Upper lobe of left lung (tissue), 6 donors: ENCODE results near the gene SLC1A2. TPM values are rescaled to one million over a fixed set of nuclear protein-coding genes. Genes with fewer than 3 reads are reported as not detected.

ENCODE experiments used
- ATAC-seq, 2 donors: fragments of 200-7000 bp; cut with Tn5 transposase; one replicate each; pipeline ENCODE4 v1.9.1; 2022; ENCODE audit warnings: mild to moderate bottlenecking in 2 of 2, moderate library complexity in 2 of 2; ENCODE audit not compliant: low FRiP score in 2 of 2
- DNase-seq, 2 donors: peaks; one replicate each; pipeline ENCODE4 v3.0.0-alpha.2; 2019 to 2020
- H3K27ac ChIP-seq, 4 donors: fragments of 200-600 bp; sonication (generic); one replicate each; pipeline ENCODE4 v1.5.1; 2016 to 2019
- H3K27me3 ChIP-seq, 4 donors: fragments of 200-600 bp; sonication (generic); one replicate each; pipeline ENCODE4 v1.5.1; 2017 to 2019
- H3K36me3 ChIP-seq, 4 donors: fragments of 200-600 bp; sonication (generic); one replicate each; pipeline ENCODE4 v1.5.1; 2016 to 2019
- H3K4me1 ChIP-seq, 4 donors: fragments of 200-600 bp; sonication (generic); one replicate each; pipeline ENCODE4 v1.5.1; 2018 to 2019
- H3K4me3 ChIP-seq, 4 donors: fragments of 200-600 bp; sonication (generic); one replicate each; pipeline ENCODE4 v1.5.1; 2017 to 2019; ENCODE audit warnings: mild to moderate bottlenecking in 2 of 4, moderate library complexity in 1 of 4
- H3K9me3 ChIP-seq, 4 donors: fragments of 200-600 bp; sonication (generic); one replicate each; pipeline ENCODE4 v1.5.1; 2018 to 2019
- CTCF ChIP-seq, 6 experiments: fragments of 450-650 bp in 4 of 6; fragments of 200-600 bp in 2 of 6; sonication (generic) in 2 of 6; IDR thresholded peaks; one replicate each; pipeline ENCODE4 v1.5.1; 2016 to 2019; ENCODE audit warnings: antibody characterized with exemption in 6 of 6
- EP300 ChIP-seq, 4 donors: sonication (generic); formaldehyde crosslinking; IDR thresholded peaks; one replicate each; pipeline ENCODE4 v1.5.1; 2017; ENCODE audit warnings: antibody characterized with exemption in 4 of 4, control low read depth in 2 of 4
- POLR2A ChIP-seq, 4 donors: fragments of 450-650 bp; IDR thresholded peaks; one replicate each; pipeline ENCODE4 v1.5.1; 2016 to 2017; ENCODE audit warnings: antibody characterized with exemption in 4 of 4, mild to moderate bottlenecking in 2 of 4
- POLR2AphosphoS5 ChIP-seq, 2 donors: sonication (generic); formaldehyde crosslinking; IDR thresholded peaks; one replicate each; pipeline ENCODE4 v1.5.1; 2017; ENCODE audit warnings: antibody characterized with exemption in 2 of 2
- WGBS, 2 donors: methylation state at CpG; one replicate each; pipeline ENCODE4 v1.1.5; 2017 to 2018; 5-methylcytosine and 5-hydroxymethylcytosine counted together
- total RNA-seq, 6 donors: library from RNA; depleted of rRNA in 4 of 6; stranded (reverse); fragments of >200 nt in 4 of 6; gene quantifications; one replicate each; pipeline versions ENCODE4 v1.1.0 to v1.2.1, GENCODE V29; 2016 to 2021
- donor health status: DM: no; HTN: no; CAD: no; lungs with moderate emphysema.
- donor health status: DM: no; HTN: yes; CAD: no; lungs with severe emphysema.

SLC1A2 gene
- total RNA-seq, 6 donors from 2014 or later, result 1.5 to 3.1 (median 2.0) TPM

- no peak for TF ChIP-seq EP300 (IDR thresholded peaks at IDR 0.05)
- TF ChIP-seq POLR2A (IDR thresholded peaks at IDR 0.05), result no peak
- TF ChIP-seq CTCF (IDR thresholded peaks at IDR 0.05), result no peak
- no peak for TF ChIP-seq POLR2AphosphoS5 (IDR thresholded peaks at IDR 0.05)
- H3K4me3 ChIP-seq, result no peak overlapping the region
- H3K27ac ChIP-seq, result no peak overlapping the region
- no peaks in the 10 kb centered on the region for H3K9me3 ChIP-seq
- no peaks in the 10 kb centered on the region for H3K36me3 ChIP-seq
- H3K27me3 ChIP-seq, result no peaks in the 10 kb centered on the region
- WGBS, 2 donors, result 64 to 75% methylated on average over 7 of the region's 7 CpGs
- H3K4me1 ChIP-seq, result peaks cover 10 to 23% (median 15%) of the 10 kb centered on the region in 4 donors
- ATAC-seq (no peak), DNase-seq (no peak)
These were observed 59.3 kb downstream of the SLC1A2 start for GRCh38 chr11:35360055-35360530.

DNA sequence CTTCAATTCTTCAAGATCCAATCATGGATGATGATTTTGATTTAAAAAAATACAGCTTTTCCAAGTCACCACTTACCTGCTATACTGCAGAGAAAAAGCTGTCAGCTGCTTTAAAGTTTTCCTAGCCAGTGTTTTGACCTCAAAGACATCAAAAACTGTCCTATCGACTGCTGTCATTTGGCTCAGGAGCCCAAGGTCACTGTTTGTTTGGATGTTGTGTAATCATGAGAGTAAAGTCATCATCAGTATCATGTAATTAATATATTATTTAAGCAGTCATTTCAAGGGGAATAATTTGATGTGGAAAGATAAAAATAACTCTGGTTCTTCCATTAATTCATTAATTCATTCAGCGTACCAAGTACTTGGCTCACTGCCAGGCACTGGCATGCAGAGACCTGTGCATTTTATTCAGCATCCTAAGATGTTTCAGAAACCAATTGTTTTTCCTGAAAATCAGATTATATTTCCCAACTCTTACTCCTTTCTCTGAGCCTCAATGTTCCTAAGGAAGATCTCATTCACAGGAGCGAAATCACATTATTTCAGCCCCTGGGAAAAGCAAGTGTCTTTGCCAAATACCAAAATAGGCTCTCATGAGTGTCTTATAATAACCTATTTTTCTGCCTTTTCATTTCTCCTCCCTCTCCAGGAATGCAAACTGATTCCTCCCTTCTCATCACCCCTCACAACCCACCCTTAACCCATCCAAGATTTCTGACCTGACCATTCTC is 59.9 kb downstream of the SLC1A2 start:
- 52 to 65% methylated on average over 3 of the region's 3 CpGs for WGBS, 2 donors
- H3K4me3 ChIP-seq, result no peak overlapping the region
- peaks cover 10 to 19% (median 15%) of the 10 kb centered on the region in 4 donors for H3K4me1 ChIP-seq
- no peaks in the 10 kb centered on the region for H3K36me3 ChIP-seq
- ATAC-seq, result no peak
- no peaks in the 10 kb centered on the region for H3K9me3 ChIP-seq
- DNase-seq, result no peak
- no peaks in the 10 kb centered on the region for H3K27me3 ChIP-seq
- TF ChIP-seq CTCF (IDR thresholded peaks at IDR 0.05), result no peak
- no peak for TF ChIP-seq POLR2A (IDR thresholded peaks at IDR 0.05)
- TF ChIP-seq EP300 (IDR thresholded peaks at IDR 0.05), result no peak
- no peak for TF ChIP-seq POLR2AphosphoS5 (IDR thresholded peaks at IDR 0.05)
- no peak overlapping the region for H3K27ac ChIP-seq

DNA sequence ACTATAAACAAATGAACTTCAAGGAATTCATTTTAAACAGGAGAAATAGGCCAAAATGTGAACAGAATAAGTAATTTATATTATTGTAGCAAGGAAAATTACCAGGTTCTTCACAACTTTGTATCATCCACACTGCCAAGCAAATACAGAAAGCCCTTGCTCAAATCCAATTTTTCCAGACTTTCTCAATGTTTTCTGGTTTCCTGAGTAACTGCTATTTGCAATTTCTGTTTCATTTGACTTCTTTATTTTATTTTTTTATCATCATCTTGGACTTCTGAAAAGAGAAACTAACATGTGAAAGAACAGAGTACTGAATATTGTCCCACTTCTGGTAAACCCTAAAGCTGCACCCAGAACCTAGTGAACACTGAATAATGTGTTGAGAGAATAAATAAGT is 61.0 kb downstream of the SLC1A2 start:
- Histone ChIP-seq H3K27me3 (no peaks in the 10 kb centered on the region), H3K4me1 (peaks cover 4 to 9% (median 8%) of the 10 kb centered on the region in 4 donors), H3K4me3 (no peak overlapping the region), H3K27ac (no peak overlapping the region), H3K36me3 (no peaks in the 10 kb centered on the region), H3K9me3 (no peaks in the 10 kb centered on the region)
- DNase-seq (no peak), ATAC-seq (no peak)
- TF ChIP-seq POLR2AphosphoS5 (IDR thresholded peaks at IDR 0.05), result no peak
- no peak for TF ChIP-seq EP300 (IDR thresholded peaks at IDR 0.05)
- no peak for TF ChIP-seq POLR2A (IDR thresholded peaks at IDR 0.05)
- TF ChIP-seq CTCF (IDR thresholded peaks at IDR 0.05), result no peak

GRCh38 chr11:35357923-35358322 is 61.4 kb downstream of the SLC1A2 start:
- Histone ChIP-seq H3K4me1 (peaks cover 0 to 4% (median 4%) of the 10 kb centered on the region in 4 donors), H3K27me3 (no peaks in the 10 kb centered on the region), H3K9me3 (no peaks in the 10 kb centered on the region), H3K27ac (no peak overlapping the region), H3K4me3 (no peak overlapping the region), H3K36me3 (no peaks in the 10 kb centered on the region)
- TF ChIP-seq CTCF (IDR thresholded peaks at IDR 0.05), result no peak
- no peak for TF ChIP-seq POLR2A (IDR thresholded peaks at IDR 0.05)
- TF ChIP-seq EP300 (IDR thresholded peaks at IDR 0.05), result no peak
- no peak for TF ChIP-seq POLR2AphosphoS5 (IDR thresholded peaks at IDR 0.05)
- WGBS, 2 donors, result 81 to 86% methylated on average over 5 of the region's 5 CpGs
- DNase-seq (no peak), ATAC-seq (no peak)
